ENCODE measurements around the gene FAM107A.

FAM107A gene

GRCh38 chr3:58591517-58592510 is 14.6 kb upstream of the FAM107A start:
- no peak for DNase-seq

- DNase-seq: no peak
Measured at GRCh38 chr3:58588030-58588614, 10.9 kb upstream of the FAM107A start.

GRCh38 chr3:58586776-58587192 is 9.6 kb upstream of the FAM107A start:
- DNase-seq: no peak

- DNase-seq: peak; percentile 52
Measured at GRCh38 chr3:58585994-58586393, 8.8 kb upstream of the FAM107A start.

- DNase-seq: peak; percentile 68
Measured at GRCh38 chr3:58585005-58585786, 8.0 kb upstream of the FAM107A start.

- DNase-seq: no peak
Measured at GRCh38 chr3:58584690-58585004, 7.5 kb upstream of the FAM107A start.

- DNase-seq: no peak
Measured at GRCh38 chr3:58581328-58582091, 4.3 kb upstream of the FAM107A start.

GRCh38 chr3:58580826-58581327 is 3.7 kb upstream of the FAM107A start:
- DNase-seq: no peak

- no peak for DNase-seq
Measured at GRCh38 chr3:58578873-58579272, 1.7 kb upstream of the FAM107A start.

- no peak for DNase-seq
Measured at GRCh38 chr3:58576716-58577115, 475 bp downstream of the FAM107A start.

GRCh38 chr3:58575971-58576652 is 1.1 kb downstream of the FAM107A start:
- DNase-seq: no peak

- DNase-seq: no peak
Measured at GRCh38 chr3:58574682-58575081, 2.5 kb downstream of the FAM107A start.

- DNase-seq: no peak
Measured at GRCh38 chr3:58574106-58574505, 3.1 kb downstream of the FAM107A start.

- no peak for DNase-seq
Measured at GRCh38 chr3:58573640-58574039, 3.6 kb downstream of the FAM107A start.

- DNase-seq: no peak
Measured at GRCh38 chr3:58572634-58573230, 4.5 kb downstream of the FAM107A start.

GRCh38 chr3:58572013-58572633 is 5.1 kb downstream of the FAM107A start:
- no peak for DNase-seq

GRCh38 chr3:58570851-58571250 is 6.3 kb downstream of the FAM107A start:
- no peak for DNase-seq

GRCh38 chr3:58569287-58570001 is 7.7 kb downstream of the FAM107A start:
- no peak for DNase-seq

GRCh38 chr3:58568572-58569286 is 8.5 kb downstream of the FAM107A start:
- DNase-seq: peak; percentile 45

- DNase-seq: no peak
Measured at GRCh38 chr3:58567251-58567515, 10.0 kb downstream of the FAM107A start.
